Neural cell (in vitro differentiated cells): ENCODE results near the gene MCOLN1. TPM values are rescaled to one million over a fixed set of nuclear protein-coding genes. Genes with fewer than 3 reads are reported as not detected.

ENCODE experiments used
- H2AFZ ChIP-seq: fragments of 200-600, 300-800 bp; sonication (generic), shearing (Covaris generic); 2 replicates; pipeline ENCODE4 v1.6.0; 2014; ENCODE audit warnings: low read depth, mild to moderate bottlenecking, antibody characterized with exemption, low read length, moderate library complexity
- H3F3A ChIP-seq: fragments of 200-600 bp; shearing (Covaris generic); 2 replicates; pipeline ENCODE4 v1.6.1; 2016; ENCODE audit warnings: mild to moderate bottlenecking, moderate library complexity, mixed read lengths, antibody characterized with exemption, low read length; ENCODE audit not compliant: insufficient read depth, poor library complexity, severe bottlenecking
- H3K27ac ChIP-seq: fragments of 200-600, 300-800 bp; sonication (generic), shearing (Covaris generic); 2 replicates; pipeline ENCODE4 v1.5.1; 2014; ENCODE audit warnings: mild to moderate bottlenecking, low read length, moderate library complexity
- H3K27me3 ChIP-seq: fragments of 300-800, 200-600 bp; sonication (generic), shearing (Covaris generic); 2 replicates; pipeline ENCODE4 v1.6.0; 2014; ENCODE audit warnings: mild to moderate bottlenecking, low read depth, low read length, moderate library complexity; ENCODE audit not compliant: insufficient read depth
- H3K36me3 ChIP-seq: fragments of 300-800, 200-600 bp; sonication (generic), shearing (Covaris generic); 2 replicates; pipeline ENCODE4 v1.5.1; 2014; ENCODE audit warnings: mild to moderate bottlenecking, antibody characterized with exemption, low read length, moderate library complexity; ENCODE audit not compliant: insufficient read depth
- H3K4me2 ChIP-seq: fragments of 300-800, 200-600 bp; sonication (generic), shearing (Covaris generic); 2 replicates; pipeline ENCODE4 v1.6.0; 2014; ENCODE audit warnings: mild to moderate bottlenecking, low read length
- H3K4me3 ChIP-seq: fragments of 300-800, 200-600 bp; sonication (generic), shearing (Covaris generic); 2 replicates; pipeline ENCODE4 v1.5.1; 2014; ENCODE audit warnings: mild to moderate bottlenecking, low read length, moderate library complexity
- H3K79me2 ChIP-seq: fragments of 200-600 bp; shearing (Covaris generic); replicated peaks from 2 replicates; pipeline ENCODE4 v1.6.0; 2014; ENCODE audit warnings: mild to moderate bottlenecking, low read length, moderate library complexity; ENCODE audit not compliant: insufficient read depth
- H3K9ac ChIP-seq: fragments of 300-800, 200-600 bp; sonication (generic), shearing (Covaris generic); 2 replicates; pipeline ENCODE4 v1.6.1; 2016; ENCODE audit warnings: mild to moderate bottlenecking, low read length, mixed read lengths
- H3K9me2 ChIP-seq: fragments of 200-600 bp; shearing (Covaris generic); 2 replicates; pipeline ENCODE4 v1.6.1; 2016; ENCODE audit warnings: mild to moderate bottlenecking, low read length, mixed read lengths; ENCODE audit not compliant: insufficient read depth
- H3K9me3 ChIP-seq: fragments of 200-600, 300-800 bp; sonication (generic), shearing (Covaris generic); 2 replicates; pipeline ENCODE4 v1.6.1; 2016; ENCODE audit warnings: mild to moderate bottlenecking, mixed run types, low read length, moderate library complexity, mixed read lengths
- H4K20me1 ChIP-seq: fragments of 200-600 bp; shearing (Covaris generic); 2 replicates; pipeline ENCODE4 v1.6.1; 2016; ENCODE audit warnings: mild to moderate bottlenecking, mixed run types; ENCODE audit not compliant: insufficient read depth
- CTCF ChIP-seq: fragments of 450-650 bp; IDR thresholded peaks from 2 replicates; pipeline ENCODE4 v1.5.1; 2014; ENCODE audit warnings: antibody characterized with exemption, mild to moderate bottlenecking, moderate library complexity; ENCODE audit not compliant: poor library complexity, severe bottlenecking
- EP300 ChIP-seq: fragments of 450-650 bp; conservative IDR thresholded peaks from 2 replicates; pipeline ENCODE4 v1.6.1; 2014; ENCODE audit warnings: antibody characterized with exemption, mild to moderate bottlenecking, moderate library complexity; ENCODE audit not compliant: poor library complexity, severe bottlenecking
- EZH2 ChIP-seq: fragments of 200-600, 300-800 bp; shearing (Covaris generic), sonication (generic); IDR thresholded peaks from 2 replicates; pipeline ENCODE4 v1.6.1; 2014; ENCODE audit warnings: antibody characterized with exemption, low read length, borderline replicate concordance, mild to moderate bottlenecking; ENCODE audit not compliant: insufficient read depth, poor library complexity, severe bottlenecking
- MXI1 ChIP-seq: fragments of 450-650 bp; conservative IDR thresholded peaks from 2 replicates; pipeline ENCODE4 v1.6.1; 2014; ENCODE audit warnings: antibody characterized with exemption, mild to moderate bottlenecking; ENCODE audit not compliant: poor library complexity, severe bottlenecking
- POLR2AphosphoS5 ChIP-seq: IDR thresholded peaks from 2 replicates; pipeline ENCODE4 v1.6.1; 2012
- RAD21 ChIP-seq: fragments of 450-650 bp; conservative IDR thresholded peaks from 2 replicates; pipeline ENCODE4 v1.6.1; 2014; ENCODE audit warnings: antibody characterized with exemption, mild to moderate bottlenecking, moderate library complexity
- SMC3 ChIP-seq: fragments of 450-650 bp; conservative IDR thresholded peaks from 2 replicates; pipeline ENCODE4 v1.6.1; 2014; ENCODE audit warnings: antibody characterized with exemption, mild to moderate bottlenecking, moderate library complexity; ENCODE audit not compliant: poor library complexity
- TAF1 ChIP-seq: IDR thresholded peaks from 2 replicates; pipeline ENCODE4 v1.6.1; 2012; ENCODE audit warnings: low read depth
- polyA plus RNA-seq: library from polyadenylated mRNA; depleted of rRNA; stranded (reverse); fragments of >200 nt; gene quantifications from 2 replicates; pipeline ENCODE4 v1.2.3, GENCODE V29; 2014
- TF ChIP-seq, protein P1 (sequence below): IDR thresholded peaks from 2 replicates; pipeline ENCODE4 v1.6.1; 2012; ENCODE audit warnings: borderline replicate concordance

The MCOLN1 gene
- polyA plus RNA-seq, 1 donor from 2014 or later: 16.9 TPM

- Histone ChIP-seq H3K4me2 (no peak overlapping the region), H3K4me3 (no peak overlapping the region), H3K9ac (no peak overlapping the region), H3K27ac (no peak overlapping the region), H4K20me1 (no peaks in the 10 kb centered on the region), H3K9me3 (no peaks in the 10 kb centered on the region), H3K79me2 (no peaks in the 10 kb centered on the region), H2AFZ (no peak overlapping the region), H3K27me3 (no peaks in the 10 kb centered on the region), H3F3A (no peaks in the 10 kb centered on the region), H3K9me2 (no peaks in the 10 kb centered on the region), H3K36me3 (no peaks in the 10 kb centered on the region)
- TF ChIP-seq RAD21 (no peak), TAF1 (no peak), CTCF (no peak), POLR2AphosphoS5 (no peak), MXI1 (no peak), SMC3 (no peak), EZH2 (no peak), EP300 (no peak)
- TF ChIP-seq, protein P1, sequence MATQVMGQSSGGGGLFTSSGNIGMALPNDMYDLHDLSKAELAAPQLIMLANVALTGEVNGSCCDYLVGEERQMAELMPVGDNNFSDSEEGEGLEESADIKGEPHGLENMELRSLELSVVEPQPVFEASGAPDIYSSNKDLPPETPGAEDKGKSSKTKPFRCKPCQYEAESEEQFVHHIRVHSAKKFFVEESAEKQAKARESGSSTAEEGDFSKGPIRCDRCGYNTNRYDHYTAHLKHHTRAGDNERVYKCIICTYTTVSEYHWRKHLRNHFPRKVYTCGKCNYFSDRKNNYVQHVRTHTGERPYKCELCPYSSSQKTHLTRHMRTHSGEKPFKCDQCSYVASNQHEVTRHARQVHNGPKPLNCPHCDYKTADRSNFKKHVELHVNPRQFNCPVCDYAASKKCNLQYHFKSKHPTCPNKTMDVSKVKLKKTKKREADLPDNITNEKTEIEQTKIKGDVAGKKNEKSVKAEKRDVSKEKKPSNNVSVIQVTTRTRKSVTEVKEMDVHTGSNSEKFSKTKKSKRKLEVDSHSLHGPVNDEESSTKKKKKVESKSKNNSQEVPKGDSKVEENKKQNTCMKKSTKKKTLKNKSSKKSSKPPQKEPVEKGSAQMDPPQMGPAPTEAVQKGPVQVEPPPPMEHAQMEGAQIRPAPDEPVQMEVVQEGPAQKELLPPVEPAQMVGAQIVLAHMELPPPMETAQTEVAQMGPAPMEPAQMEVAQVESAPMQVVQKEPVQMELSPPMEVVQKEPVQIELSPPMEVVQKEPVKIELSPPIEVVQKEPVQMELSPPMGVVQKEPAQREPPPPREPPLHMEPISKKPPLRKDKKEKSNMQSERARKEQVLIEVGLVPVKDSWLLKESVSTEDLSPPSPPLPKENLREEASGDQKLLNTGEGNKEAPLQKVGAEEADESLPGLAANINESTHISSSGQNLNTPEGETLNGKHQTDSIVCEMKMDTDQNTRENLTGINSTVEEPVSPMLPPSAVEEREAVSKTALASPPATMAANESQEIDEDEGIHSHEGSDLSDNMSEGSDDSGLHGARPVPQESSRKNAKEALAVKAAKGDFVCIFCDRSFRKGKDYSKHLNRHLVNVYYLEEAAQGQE: no peak
Measured at GRCh38 chr19:7492142-7492541, 30.3 kb upstream of the MCOLN1 start.

DNA sequence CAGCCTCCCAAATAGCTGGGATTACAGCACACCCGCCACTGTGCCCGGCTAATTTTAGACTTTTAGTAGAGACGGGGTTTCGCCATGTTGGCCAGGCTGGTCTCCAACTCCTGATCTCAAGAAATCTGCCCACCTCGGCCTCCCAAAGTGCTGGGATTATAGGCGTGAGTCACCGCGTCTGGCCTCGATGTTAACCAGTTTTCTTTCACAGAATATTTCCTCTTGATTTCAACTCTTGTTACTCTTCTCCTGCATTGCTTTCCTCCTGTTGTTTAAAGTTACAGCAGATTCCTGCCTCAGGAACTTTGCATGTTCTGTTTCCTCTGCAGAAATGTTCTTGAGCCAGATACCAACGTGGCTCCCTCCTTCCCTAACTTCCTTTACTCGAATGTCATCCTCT lies 29.9 kb upstream of the MCOLN1 start:
- Histone ChIP-seq H3K27ac (no peak overlapping the region), H3K4me2 (no peak overlapping the region)

More for the DNA sequence above, 29.9 kb upstream of the MCOLN1 start:
- no peaks in the 10 kb centered on the region for H3K27me3 ChIP-seq
- H3K9ac ChIP-seq: no peak overlapping the region
- H3K79me2 ChIP-seq: no peaks in the 10 kb centered on the region
- H3F3A ChIP-seq: no peaks in the 10 kb centered on the region
- H4K20me1 ChIP-seq: no peaks in the 10 kb centered on the region
- no peaks in the 10 kb centered on the region for H3K9me2 ChIP-seq
- no peak overlapping the region for H2AFZ ChIP-seq
- no peak overlapping the region for H3K4me3 ChIP-seq
- no peaks in the 10 kb centered on the region for H3K36me3 ChIP-seq
- H3K9me3 ChIP-seq: no peaks in the 10 kb centered on the region
- TF ChIP-seq POLR2AphosphoS5 (no peak), EZH2 (no peak), EP300 (no peak), SMC3 (no peak), MXI1 (no peak)
